Measurements from ENCODE around the gene PCDHA1. TPM values are rescaled to one million over a fixed set of nuclear protein-coding genes. Genes with fewer than 3 reads are reported as not detected.

The PCDHA1 gene
- total and polyA plus RNA-seq, 2 of the 13 experiments (the other 11 are each of a cell fraction or from before 2014, with no cell fraction given) = not detected

GRCh38 chr5:140808889-140809291 lies 22.9 kb downstream of the PCDHA1 start:
- CTCF ChIA-PET (ENCODE audit: low intra/inter-chr PET ratio, low total read pairs) = no interaction called here
- H3K9me3 ChIP-seq (ENCODE audit: low read length) = peaks cover 11% of the 10 kb centered on the region; the same call in 1 of the 2 replicates
- no peaks in the 10 kb centered on the region for H3K79me2 ChIP-seq (ENCODE audit: insufficient read depth, low read length)
- TF ChIP-seq RAD51 (IDR thresholded peaks at IDR 0.05; ENCODE audit: borderline replicate concordance) (no peak), ZNF468 (CRISPR knock-in tag; IDR thresholded peaks at IDR 0.05) (no peak), RFXANK (CRISPR knock-in tag; IDR thresholded peaks at IDR 0.05) (no peak), REL (CRISPR knock-in tag; conservative IDR thresholded peaks at IDR 0.05) (no peak), MAX (IDR thresholded peaks at IDR 0.05) (no peak), RFXAP (CRISPR knock-in tag; IDR thresholded peaks at IDR 0.05; ENCODE audit: borderline replicate concordance) (no peak), ISX (CRISPR knock-in tag; conservative IDR thresholded peaks at IDR 0.05) (no peak), ZNF367 (CRISPR knock-in tag; IDR thresholded peaks at IDR 0.05; ENCODE audit: borderline replicate concordance) (no peak), SKI (IDR thresholded peaks at IDR 0.05; ENCODE audit: partially characterized antibody) (no peak), HOXA3 (CRISPR knock-in tag; IDR thresholded peaks at IDR 0.05) (no peak), ZNF614 (CRISPR knock-in tag; IDR thresholded peaks at IDR 0.05; ENCODE audit: borderline replicate concordance) (no peak), ZNF790 (CRISPR knock-in tag; IDR thresholded peaks at IDR 0.05; ENCODE audit: borderline replicate concordance) (no peak), PBX3 (CRISPR knock-in tag; IDR thresholded peaks at IDR 0.05; ENCODE audit: borderline replicate concordance) (no peak), SMAD9 (CRISPR knock-in tag; IDR thresholded peaks at IDR 0.05) (no peak), HMGA1 (CRISPR knock-in tag; conservative IDR thresholded peaks at IDR 0.05) (no peak), ZNF629 (CRISPR knock-in tag; conservative IDR thresholded peaks at IDR 0.05) (no peak), AGO2 (optimal IDR thresholded peaks at IDR 0.05; ENCODE audit: low read depth, low read length) (no peak), ZNF337 (CRISPR knock-in tag; IDR thresholded peaks at IDR 0.05; ENCODE audit: borderline replicate concordance, low read depth) (no peak)
- no peaks in the 10 kb centered on the region; a peak in 1 of 5 replicates for H3K27me3 ChIP-seq (ENCODE audit: control insufficient read depth in 1 of 2, insufficient read depth in 2 of 2, low read length in 2 of 2)
- no peaks in the 10 kb centered on the region for H3K4me1 ChIP-seq (ENCODE audit: insufficient read depth, low read length)
- intact Hi-C loops (cut with micrococcal nuclease; ENCODE audit: unreplicated experiment) (no loop called here), in situ Hi-C loops (cut with HindIII; ENCODE audit: extremely low pct_ligation_motif_present, low pct_unique_long_range_greater_than_20kb) (no loop called here)
- BruUV-seq (replicated peaks) = no TSS peak
- H3K36me3 ChIP-seq (replicated peaks in 1 of 2; ENCODE audit: control insufficient read depth in 1 of 2, insufficient read depth in 2 of 2, low read length in 2 of 2) = no peaks in the 10 kb centered on the region
- H3K9ac ChIP-seq (ENCODE audit: insufficient read depth, low read depth, low read length) = no peak overlapping the region
- DNase-seq (ENCODE audit: low spot score) = no peak
- WGBS (ENCODE audit: low lambda C conversion rate) = 86% methylated on average over 26 of the region's 43 CpGs
- H3K4me2 ChIP-seq (ENCODE audit: low read depth, low read length) = no peak overlapping the region
- no peak overlapping the region for H2AFZ ChIP-seq (ENCODE audit: low read length)
- H3K4me3 ChIP-seq (replicated peaks in 1 of 3; ENCODE audit: insufficient read depth in 1 of 3, low read depth in 2 of 3, low read length in 3 of 3) = no peak overlapping the region
- FAIRE-seq = no peak
- no peak for ATAC-seq
- no peaks in the 10 kb centered on the region for H4K20me1 ChIP-seq (ENCODE audit: insufficient read depth, low read length)
- H3K27ac ChIP-seq (ENCODE audit: extremely low read length, insufficient read depth, low read length) = no peak overlapping the region
- POLR2A ChIA-PET = no interaction called here
